Prostate gland (tissue), 2 donors: Measurements from ENCODE around the gene KYAT1.

Experiments
- POLR2A ChIP-seq: fragments of 450-650 bp; IDR thresholded peaks from one replicate; pipeline ENCODE4 v1.6.1; 2016; ENCODE audit warnings: antibody characterized with exemption, mild to moderate bottlenecking
- TF ChIP-seq, protein P1 (sequence below), 4 experiments: fragments of 200-600 bp in 2 of 4; fragments of 450-650 bp in 2 of 4; sonication (generic) in 2 of 4; IDR thresholded peaks; 1 replicate in 3 of 4; 2 replicates in 1 of 4; pipeline ENCODE4 v1.5.1; 2016 to 2019; ENCODE audit warnings: antibody characterized with exemption in 4 of 4, mild to moderate bottlenecking in 2 of 4, moderate library complexity in 2 of 4

DNA sequence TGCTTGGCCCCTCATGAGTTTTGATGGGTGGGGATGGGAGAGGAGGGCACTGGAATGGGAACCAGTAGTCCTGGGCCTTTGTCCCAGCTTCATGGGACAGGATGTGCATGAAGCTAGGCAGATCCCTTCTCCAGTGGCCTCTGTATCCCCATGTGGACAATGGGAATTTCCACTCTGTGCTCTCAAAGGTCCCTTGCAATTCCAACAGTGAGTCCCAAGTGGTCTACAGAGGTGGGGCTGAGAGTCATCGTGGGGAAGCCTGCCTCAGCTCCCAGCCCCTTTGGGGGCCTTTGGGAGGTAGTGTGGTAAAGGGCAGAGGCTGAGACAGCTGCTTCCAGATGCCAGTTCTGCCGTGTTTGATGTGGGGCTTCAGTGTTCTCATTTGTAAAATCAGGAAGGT is 37.2 kb upstream of the KYAT1 start:
- TF ChIP-seq, protein P1, sequence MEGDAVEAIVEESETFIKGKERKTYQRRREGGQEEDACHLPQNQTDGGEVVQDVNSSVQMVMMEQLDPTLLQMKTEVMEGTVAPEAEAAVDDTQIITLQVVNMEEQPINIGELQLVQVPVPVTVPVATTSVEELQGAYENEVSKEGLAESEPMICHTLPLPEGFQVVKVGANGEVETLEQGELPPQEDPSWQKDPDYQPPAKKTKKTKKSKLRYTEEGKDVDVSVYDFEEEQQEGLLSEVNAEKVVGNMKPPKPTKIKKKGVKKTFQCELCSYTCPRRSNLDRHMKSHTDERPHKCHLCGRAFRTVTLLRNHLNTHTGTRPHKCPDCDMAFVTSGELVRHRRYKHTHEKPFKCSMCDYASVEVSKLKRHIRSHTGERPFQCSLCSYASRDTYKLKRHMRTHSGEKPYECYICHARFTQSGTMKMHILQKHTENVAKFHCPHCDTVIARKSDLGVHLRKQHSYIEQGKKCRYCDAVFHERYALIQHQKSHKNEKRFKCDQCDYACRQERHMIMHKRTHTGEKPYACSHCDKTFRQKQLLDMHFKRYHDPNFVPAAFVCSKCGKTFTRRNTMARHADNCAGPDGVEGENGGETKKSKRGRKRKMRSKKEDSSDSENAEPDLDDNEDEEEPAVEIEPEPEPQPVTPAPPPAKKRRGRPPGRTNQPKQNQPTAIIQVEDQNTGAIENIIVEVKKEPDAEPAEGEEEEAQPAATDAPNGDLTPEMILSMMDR (IDR thresholded peaks at IDR 0.05), result no peak
- TF ChIP-seq POLR2A, result no peak
